Activated CD4-positive, alpha-beta T cell treated with anti-CD3 and anti-CD28 coated beads, Interleukin-2, Interleukin-6, amounts not matched to agents 100 ng/mL and 50 ng/mL, durations not matched to agents 16 hours and 8 hours (primary cell): ENCODE results near the gene TMEM14A.
"Not testable (repeated sequence)": the region's sequence is repeated elsewhere in the genome, so short reads cannot be mapped to it uniquely, and the experiment has no call there.

Source experiments
- DNase-seq: peaks from one replicate; pipeline ENCODE4 v3.0.0-alpha.2; 2020

TMEM14A gene, protein sequence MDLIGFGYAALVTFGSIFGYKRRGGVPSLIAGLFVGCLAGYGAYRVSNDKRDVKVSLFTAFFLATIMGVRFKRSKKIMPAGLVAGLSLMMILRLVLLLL

GRCh38 chr6:52670502-52671409, at the start of gene TMEM14A:
TMEM14A (plus strand) TSS chr6:52671113; CDS start chr6:52677103, 5,990 bp downstream.
- DNase-seq, result peak; percentile 96

DNA sequence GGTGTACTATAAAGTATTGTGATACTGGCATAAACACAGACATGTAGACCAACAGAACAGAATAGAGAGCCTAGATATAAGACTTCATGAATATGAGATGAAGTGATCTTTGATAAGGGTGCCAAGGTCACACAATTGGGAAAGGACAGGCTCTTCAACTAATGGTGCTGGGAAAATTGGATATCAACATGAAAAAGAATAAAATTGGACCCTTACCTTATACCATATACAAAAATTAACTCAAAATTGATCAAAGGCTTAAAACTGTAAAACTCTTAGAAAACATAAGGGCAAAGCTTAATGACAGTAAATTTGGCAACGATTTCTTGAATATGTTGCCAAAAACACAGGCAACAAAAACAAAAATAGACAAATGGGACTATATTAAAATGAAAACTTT, 49.3 kb upstream of the TMEM14A start:
- no peak for DNase-seq

- no peak for DNase-seq
These were observed 48.1 kb upstream of the TMEM14A start for GRCh38 chr6:52622810-52623209.

DNA sequence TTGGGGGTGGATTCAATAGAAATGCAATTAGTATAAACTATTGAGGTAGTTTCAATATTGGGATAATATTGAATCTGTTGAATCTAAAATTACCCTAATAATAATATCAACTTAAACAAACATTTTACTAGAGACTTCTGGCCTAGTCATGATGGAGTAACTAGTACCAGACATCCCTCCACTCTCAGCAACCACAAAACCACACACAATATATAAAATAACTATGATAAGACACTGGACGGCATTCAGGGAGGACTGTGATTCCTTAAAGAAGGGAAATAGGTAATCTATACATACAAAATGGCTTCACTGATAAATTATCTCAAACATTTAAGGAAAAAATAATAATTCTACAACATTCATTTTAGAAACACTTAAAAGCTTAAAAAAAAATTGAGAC, 38.9 kb upstream of the TMEM14A start:
- no peak for DNase-seq

DNA sequence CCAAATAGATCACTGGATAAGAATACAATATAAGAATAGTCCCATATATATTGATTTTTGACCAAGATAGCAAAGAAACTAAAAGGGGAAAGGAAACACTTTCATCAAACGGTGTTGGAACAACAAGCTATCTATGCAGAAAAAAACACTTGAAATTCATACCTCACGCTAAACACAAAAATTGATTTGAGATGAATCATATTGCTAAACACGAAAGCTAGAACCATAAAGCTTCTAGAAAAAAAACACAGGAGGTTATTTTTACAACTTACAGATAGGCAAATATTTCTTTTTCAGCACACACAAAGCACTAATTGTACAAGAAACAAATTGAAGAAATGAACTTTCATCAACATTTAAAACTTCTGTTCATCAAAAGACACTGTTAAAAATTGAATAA, 36.7 kb upstream of the TMEM14A start:
- DNase-seq, result no peak

- DNase-seq, result peak; percentile 28
These were observed 35.8 kb upstream of the TMEM14A start for GRCh38 chr6:52635049-52635577.

DNA sequence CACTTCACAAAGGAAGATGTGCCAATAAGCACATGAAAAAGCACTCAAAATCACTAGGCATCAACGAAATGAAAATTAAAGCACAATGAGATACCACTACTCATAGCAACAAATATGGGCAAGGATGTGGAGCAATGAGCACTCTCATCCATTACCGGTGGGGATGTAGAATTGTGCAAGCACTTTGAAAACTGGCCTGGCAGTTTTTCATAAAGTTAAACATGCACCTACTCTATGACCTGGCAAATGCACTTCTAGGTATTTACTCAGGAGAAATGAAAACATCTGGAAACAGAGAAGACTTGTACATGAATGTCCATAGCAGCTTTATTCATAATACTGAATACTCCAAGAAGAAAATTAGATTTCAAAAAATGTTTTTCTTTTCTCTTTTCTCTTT, 34.1 kb upstream of the TMEM14A start:
- no peak for DNase-seq

DNA sequence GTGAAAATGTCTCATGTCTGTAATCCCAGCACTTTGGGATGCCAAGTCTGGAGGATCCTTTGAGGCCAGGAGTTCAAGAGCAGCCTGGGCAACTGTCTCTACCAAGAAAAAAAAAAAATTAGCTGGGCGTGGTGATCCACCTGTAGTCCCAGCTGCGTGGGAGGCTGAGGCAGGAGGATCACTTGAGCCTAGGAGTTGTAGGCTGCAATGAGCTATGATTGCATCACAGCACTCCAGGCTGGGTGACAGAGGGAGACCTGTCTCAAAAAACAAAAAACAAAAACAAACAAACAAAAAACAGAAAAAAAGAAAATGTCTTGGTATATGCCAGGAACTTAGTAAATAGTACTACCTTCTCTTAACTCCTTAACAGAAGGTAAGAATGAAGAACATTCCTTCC, 31.4 kb upstream of the TMEM14A start:
- DNase-seq, result no peak

GRCh38 chr6:52640170-52640569, 30.7 kb upstream of the TMEM14A start:
- no peak for DNase-seq

GRCh38 chr6:52640916-52641315, 30.0 kb upstream of the TMEM14A start:
- no peak for DNase-seq

DNA sequence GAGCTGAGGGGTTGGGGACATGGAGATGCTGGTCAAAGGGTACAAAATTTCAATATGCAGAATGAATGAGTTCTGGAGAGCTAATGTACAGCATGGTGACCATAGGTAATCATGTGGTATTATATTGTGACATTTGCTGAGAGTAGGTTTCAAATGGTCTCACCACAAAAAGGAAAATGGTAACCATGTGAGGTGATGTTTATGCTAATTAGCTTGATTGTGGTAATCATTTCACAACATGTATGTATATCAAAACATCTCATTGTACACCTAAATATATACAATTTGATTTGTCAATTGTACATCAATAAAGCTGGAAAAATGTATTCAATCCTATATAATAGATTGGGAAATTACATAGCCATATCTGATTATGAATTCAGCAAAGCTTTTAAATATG, 29.5 kb upstream of the TMEM14A start:
- DNase-seq, result no peak

DNA sequence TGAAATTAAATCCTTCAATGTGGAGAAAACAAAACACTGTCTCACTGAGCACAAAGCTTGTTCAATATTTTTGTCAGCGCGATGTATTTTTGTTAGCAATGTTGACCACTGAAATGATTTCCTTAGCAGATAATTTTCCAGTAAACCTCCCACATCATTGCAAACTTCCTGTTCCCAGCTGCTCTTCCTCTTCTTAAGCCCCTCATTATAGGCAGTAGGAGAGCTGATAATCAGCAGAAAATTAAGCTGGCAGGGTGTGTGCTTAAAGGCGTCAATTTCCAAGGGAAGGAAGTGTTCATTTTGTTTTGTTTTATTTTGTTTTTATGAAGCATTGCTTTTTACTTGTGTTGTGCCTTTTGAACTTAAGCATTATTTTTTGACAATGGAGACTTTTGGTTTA, 29.1 kb upstream of the TMEM14A start:
- DNase-seq, result no peak

- DNase-seq, result no peak
These were observed 28.5 kb upstream of the TMEM14A start for GRCh38 chr6:52642368-52642767.

GRCh38 chr6:52643158-52643557, 27.8 kb upstream of the TMEM14A start:
- DNase-seq, result no peak

DNA sequence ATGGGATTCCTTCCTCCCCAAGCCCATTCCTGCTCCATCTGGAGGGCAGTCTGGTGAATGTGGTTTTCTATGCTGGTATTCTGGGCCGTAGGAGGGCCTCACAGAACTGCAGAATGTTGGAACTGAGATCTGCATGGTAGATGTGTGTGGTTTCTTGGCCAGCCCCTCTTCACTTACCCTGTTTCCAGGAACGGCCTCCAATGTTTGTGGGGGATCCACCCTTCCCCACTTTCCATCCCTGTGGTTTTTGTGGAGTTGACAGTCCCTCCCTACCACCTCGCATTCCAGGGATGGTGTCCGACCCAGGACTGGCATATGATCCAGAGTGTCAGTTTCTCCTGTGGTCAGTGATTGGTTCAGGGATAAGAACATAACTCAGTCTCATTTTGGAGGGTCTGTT, 26.7 kb upstream of the TMEM14A start:
- DNase-seq, result no peak

DNA sequence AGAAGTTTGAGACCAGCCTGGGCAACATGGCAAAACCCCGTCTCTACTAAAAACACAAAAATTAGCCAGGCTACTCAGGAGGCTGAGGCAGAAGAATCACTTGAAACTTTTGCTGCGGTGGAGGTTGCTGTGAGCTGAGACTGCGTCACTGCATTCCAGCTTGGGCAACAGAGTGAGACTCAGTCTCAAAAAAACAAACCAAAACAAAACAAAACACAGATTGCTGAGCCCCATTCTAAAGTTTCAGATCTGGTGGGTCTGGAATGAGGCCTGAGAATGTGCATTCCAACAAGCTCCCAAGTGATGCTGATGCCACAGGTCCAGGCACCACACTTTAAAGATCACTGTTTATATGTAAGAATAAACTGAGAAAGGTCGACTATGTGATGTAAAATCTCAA, 24.9 kb upstream of the TMEM14A start:
- no peak for DNase-seq

DNA sequence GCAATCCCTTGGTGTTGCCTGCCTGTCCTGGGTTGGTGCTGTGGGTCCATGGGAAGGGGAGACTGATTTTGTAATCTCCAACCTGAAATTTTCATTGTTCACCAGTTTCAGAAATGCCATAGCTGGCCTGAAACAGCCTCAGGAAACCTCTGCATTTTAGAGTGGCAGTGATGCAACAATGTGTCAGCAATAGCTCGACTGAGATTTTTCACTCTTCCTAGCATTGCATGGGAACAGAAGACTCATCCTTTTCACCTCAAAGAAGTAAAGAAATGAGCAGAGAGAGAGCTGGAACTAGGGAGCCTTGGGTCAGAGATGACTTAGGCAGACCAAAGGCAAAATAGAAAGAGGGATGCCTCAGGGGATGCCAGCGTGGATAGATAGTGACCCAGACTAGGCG, 23.7 kb upstream of the TMEM14A start:
- peak; percentile 16 for DNase-seq

DNA sequence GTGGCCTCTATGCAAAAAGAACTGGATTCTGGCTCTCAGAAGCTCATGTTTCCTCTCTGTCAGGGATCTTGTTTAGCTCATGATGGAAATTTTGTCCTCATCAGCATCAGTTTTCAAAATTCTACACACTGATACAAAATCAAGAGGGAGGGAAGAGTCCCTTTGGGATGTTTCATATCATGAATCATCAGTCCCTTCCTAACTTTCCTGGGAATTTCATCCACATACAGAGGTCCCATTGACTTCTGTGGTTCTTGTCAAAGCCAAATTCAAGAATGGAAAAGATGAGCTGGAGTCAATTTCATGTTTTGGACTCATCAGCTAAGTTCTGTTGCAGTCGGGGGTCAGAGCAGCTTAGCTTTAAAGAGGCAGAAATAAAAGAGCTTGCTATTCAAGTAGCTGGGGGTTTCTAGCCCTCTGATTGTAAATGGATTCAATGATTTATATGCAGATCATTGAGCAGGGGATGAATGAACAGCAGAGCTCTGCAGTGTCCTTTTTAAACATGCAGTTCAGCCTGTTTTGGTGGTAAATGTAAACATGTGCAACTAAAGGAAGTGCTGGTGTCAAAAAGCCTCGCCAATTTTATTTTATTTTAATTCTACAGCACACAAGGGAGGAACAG, 21.3 kb upstream of the TMEM14A start:
- no peak for DNase-seq

DNA sequence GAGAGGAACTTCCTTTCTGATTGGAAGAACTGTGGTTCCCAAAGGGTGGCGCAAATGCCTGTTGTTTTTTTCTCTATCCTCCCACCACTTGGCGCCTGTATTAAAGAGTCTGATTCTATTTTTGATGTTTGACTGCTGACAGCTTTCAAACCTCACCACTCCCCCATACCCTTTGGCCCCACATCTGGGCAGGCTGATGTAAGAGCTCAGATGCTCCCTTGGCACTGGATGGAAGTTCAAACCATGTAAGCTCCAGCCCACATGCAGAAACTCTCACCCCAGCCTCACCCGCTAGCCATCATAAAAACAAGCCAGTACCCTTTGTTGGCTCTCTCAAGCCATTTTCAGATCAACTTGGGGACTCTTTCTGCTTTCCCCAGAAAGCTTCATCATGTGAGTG, 20.0 kb upstream of the TMEM14A start:
- no peak for DNase-seq

- no peak for DNase-seq
These were observed 17.8 kb upstream of the TMEM14A start for GRCh38 chr6:52653151-52653550.

DNA sequence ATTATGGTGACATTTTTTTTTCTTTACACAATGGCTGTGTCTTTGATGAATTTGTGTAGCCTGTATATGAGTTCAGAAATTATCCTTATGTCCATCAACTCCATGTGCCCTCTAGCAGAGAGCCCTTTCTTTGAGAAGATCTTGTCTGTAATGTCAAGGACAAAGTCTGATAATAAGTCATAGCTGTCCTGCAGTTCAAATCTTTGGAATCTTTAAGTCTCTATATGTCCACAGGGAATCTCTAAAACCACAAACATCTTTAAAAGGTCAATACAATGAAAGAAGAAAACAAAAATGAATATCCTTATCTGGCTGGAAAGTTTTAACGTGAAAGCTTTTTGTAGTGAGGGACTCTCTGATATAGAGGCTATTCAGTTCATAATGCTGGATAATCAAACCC, 16.9 kb upstream of the TMEM14A start:
- no peak for DNase-seq

DNA sequence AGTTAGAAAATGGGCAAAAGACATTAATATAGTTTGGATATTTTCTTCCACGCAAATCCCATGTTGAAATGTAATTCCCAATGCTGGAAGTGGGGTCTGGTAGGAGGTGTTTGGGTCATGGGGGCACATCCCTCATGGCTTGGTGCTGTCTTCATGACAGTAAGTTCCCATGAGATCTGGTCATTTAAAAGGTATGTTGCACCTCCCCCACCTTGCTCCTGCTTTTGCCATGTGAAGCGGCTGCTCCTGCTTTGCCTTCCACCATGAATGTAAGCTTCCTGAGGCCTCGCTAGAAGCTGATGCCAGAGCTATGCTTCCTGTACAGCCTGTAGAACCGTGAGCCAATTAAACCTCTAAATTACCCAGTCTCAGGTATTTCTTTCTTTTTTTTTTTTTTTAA, 16.3 kb upstream of the TMEM14A start:
- DNase-seq, result no peak

GRCh38 chr6:52655941-52656340, 15.0 kb upstream of the TMEM14A start:
- DNase-seq, result not testable (repeated sequence)

GRCh38 chr6:52657870-52658269, 13.0 kb upstream of the TMEM14A start:
- DNase-seq, result no peak
